Measurements from ENCODE around the gene MORF4L2. TPM values are rescaled to one million over a fixed set of nuclear protein-coding genes. Genes with fewer than 3 reads are reported as not detected.

MORF4L2 gene
- total RNA-seq, 1 donor from 2014 or later, result 514 TPM

- H3K27me3 ChIP-seq (ENCODE audit: insufficient read depth, low read length), result no peaks in the 10 kb centered on the region
- H3K4me2 ChIP-seq (ENCODE audit: low read length), result peak overlapping the region; percentile 95
- no peak overlapping the region for H3K27ac Mint-ChIP-seq (ENCODE audit: unreplicated experiment)
- TF ChIP-seq CTCF (IDR thresholded peaks at IDR 0.05; ENCODE audit: insufficient read depth, low read depth, low read length), result no peak
- no peak for TF ChIP-seq EZH2 (IDR thresholded peaks at IDR 0.05; ENCODE audit: insufficient read depth, low read length)
- no peaks in the 10 kb centered on the region for H3K9me3 ChIP-seq (ENCODE audit: insufficient read depth, low read depth, low read length)
- H3K36me3 Mint-ChIP-seq (ENCODE audit: low read depth, unreplicated experiment), result no peaks in the 10 kb centered on the region
- FAIRE-seq (no peak), DNase-seq (ENCODE audit: low read depth) (peak; percentile 67)
- peak overlapping the region; percentile 78 for H2AFZ ChIP-seq (ENCODE audit: low read depth, low read length)
- peak overlapping the region; percentile 100 for H3K9ac ChIP-seq (ENCODE audit: low read length)
- H3K4me3 ChIP-seq (ENCODE audit: insufficient read depth, low read depth, low read length), result peak overlapping the region; percentile 84
- H3K9me3 Mint-ChIP-seq (ENCODE audit: unreplicated experiment), result no peaks in the 10 kb centered on the region
- peak overlapping the region; percentile 99 for H3K27ac ChIP-seq (ENCODE audit: low read depth, low read length)
- H3K27me3 Mint-ChIP-seq (ENCODE audit: low read depth, unreplicated experiment), result no peaks in the 10 kb centered on the region
- H3K36me3 ChIP-seq (ENCODE audit: insufficient read depth, low read length), result peaks cover 18% of the 10 kb centered on the region
- peaks cover 17% of the 10 kb centered on the region for H4K20me1 ChIP-seq (ENCODE audit: insufficient read depth, low read length)
- peaks cover 41% of the 10 kb centered on the region for H3K79me2 ChIP-seq (ENCODE audit: insufficient read depth, low read length)
- H3K4me1 ChIP-seq (ENCODE audit: insufficient read depth, low read length), result peaks cover 8% of the 10 kb centered on the region
- H3K4me3 Mint-ChIP-seq (ENCODE audit: unreplicated experiment), result no peak overlapping the region
- H3K4me1 Mint-ChIP-seq (ENCODE audit: low read depth, unreplicated experiment), result peaks cover 5% of the 10 kb centered on the region
Measured at GRCh38 chrX:103687073-103687695, 685 bp upstream of the MORF4L2 start.

GRCh38 chrX:103685396-103685795 lies 1.1 kb downstream of the MORF4L2 start:
- H3K9me3 Mint-ChIP-seq (ENCODE audit: unreplicated experiment), result no peaks in the 10 kb centered on the region
- DNase-seq (ENCODE audit: low read depth) (no peak), FAIRE-seq (no peak)
- Histone ChIP-seq H4K20me1 (ENCODE audit: insufficient read depth, low read length) (peaks cover 24% of the 10 kb centered on the region), H3K36me3 (ENCODE audit: insufficient read depth, low read length) (peaks cover 29% of the 10 kb centered on the region), H3K4me3 (ENCODE audit: insufficient read depth, low read depth, low read length) (peak overlapping the region; percentile 99), H3K4me1 (ENCODE audit: insufficient read depth, low read length) (peaks cover 10% of the 10 kb centered on the region), H2AFZ (ENCODE audit: low read depth, low read length) (no peak overlapping the region), H3K9ac (ENCODE audit: low read length) (peak overlapping the region; percentile 100), H3K27me3 (ENCODE audit: insufficient read depth, low read length) (no peaks in the 10 kb centered on the region), H3K9me3 (ENCODE audit: insufficient read depth, low read depth, low read length) (no peaks in the 10 kb centered on the region), H3K27ac (ENCODE audit: low read depth, low read length) (peak overlapping the region; percentile 99), H3K4me2 (ENCODE audit: low read length) (peak overlapping the region; percentile 86), H3K79me2 (ENCODE audit: insufficient read depth, low read length) (peaks cover 49% of the 10 kb centered on the region)
- no peaks in the 10 kb centered on the region for H3K27me3 Mint-ChIP-seq (ENCODE audit: low read depth, unreplicated experiment)
- peak overlapping the region; percentile 97 for H3K27ac Mint-ChIP-seq (ENCODE audit: unreplicated experiment)
- peaks cover 5% of the 10 kb centered on the region for H3K4me1 Mint-ChIP-seq (ENCODE audit: low read depth, unreplicated experiment)
- TF ChIP-seq EZH2 (IDR thresholded peaks at IDR 0.05; ENCODE audit: insufficient read depth, low read length) (no peak), CTCF (IDR thresholded peaks at IDR 0.05; ENCODE audit: insufficient read depth, low read depth, low read length) (no peak)
- no peak overlapping the region for H3K4me3 Mint-ChIP-seq (ENCODE audit: unreplicated experiment)
- H3K36me3 Mint-ChIP-seq (ENCODE audit: low read depth, unreplicated experiment), result no peaks in the 10 kb centered on the region

GRCh38 chrX:103681443-103681842 lies 5.1 kb downstream of the MORF4L2 start:
- Mint-ChIP-seq H3K9me3 (ENCODE audit: unreplicated experiment) (no peaks in the 10 kb centered on the region), H3K4me3 (ENCODE audit: unreplicated experiment) (no peak overlapping the region), H3K36me3 (ENCODE audit: low read depth, unreplicated experiment) (peaks cover 3% of the 10 kb centered on the region), H3K4me1 (ENCODE audit: low read depth, unreplicated experiment) (peaks cover 22% of the 10 kb centered on the region), H3K27ac (ENCODE audit: unreplicated experiment) (no peak overlapping the region), H3K27me3 (ENCODE audit: low read depth, unreplicated experiment) (no peaks in the 10 kb centered on the region)
- H3K27ac ChIP-seq (ENCODE audit: low read depth, low read length), result no peak overlapping the region
- no peaks in the 10 kb centered on the region for H3K9me3 ChIP-seq (ENCODE audit: insufficient read depth, low read depth, low read length)
- FAIRE-seq (no peak), DNase-seq (ENCODE audit: low read depth) (peak; percentile 19)
- peaks cover 15% of the 10 kb centered on the region for H3K4me1 ChIP-seq (ENCODE audit: insufficient read depth, low read length)
- H3K27me3 ChIP-seq (ENCODE audit: insufficient read depth, low read length), result no peaks in the 10 kb centered on the region
- H3K9ac ChIP-seq (ENCODE audit: low read length), result no peak overlapping the region
- H2AFZ ChIP-seq (ENCODE audit: low read depth, low read length), result no peak overlapping the region
- peaks cover 57% of the 10 kb centered on the region for H3K79me2 ChIP-seq (ENCODE audit: insufficient read depth, low read length)
- peaks cover 52% of the 10 kb centered on the region for H3K36me3 ChIP-seq (ENCODE audit: insufficient read depth, low read length)
- TF ChIP-seq CTCF (IDR thresholded peaks at IDR 0.05; ENCODE audit: insufficient read depth, low read depth, low read length) (no peak), EZH2 (IDR thresholded peaks at IDR 0.05; ENCODE audit: insufficient read depth, low read length) (no peak)
- H4K20me1 ChIP-seq (ENCODE audit: insufficient read depth, low read length), result peaks cover 56% of the 10 kb centered on the region
- H3K4me3 ChIP-seq (ENCODE audit: insufficient read depth, low read depth, low read length), result no peak overlapping the region
- no peak overlapping the region for H3K4me2 ChIP-seq (ENCODE audit: low read length)

All from astrocyte (in vitro differentiated cells and primary cell).